Adrenal gland (tissue), 12 donors: ENCODE measurements around the gene HSD17B12. TPM values are rescaled to one million over a fixed set of nuclear protein-coding genes. Genes with fewer than 3 reads are reported as not detected.

Source experiments
- DNase-seq, 7 donors: peaks; one replicate each; pipeline ENCODE4 v3.0.0-alpha.2; 2019 to 2020
- H3K27ac ChIP-seq, 5 donors: fragments of 200-600 bp; sonication (generic) in 4 of 5; 1 replicate in 3 of 5; 2 replicates in 2 of 5; pipeline versions ENCODE4 v1.5.1 to v1.8.0; 2016 to 2020; ENCODE audit warnings: mild to moderate bottlenecking in 1 of 5
- H3K27me3 ChIP-seq: fragments of 200-600 bp; 2 replicates; pipeline ENCODE4 v1.8.0; 2021
- H3K36me3 ChIP-seq, 2 donors: fragments of 200-600 bp; replicated peaks in 1 of 2; 1 replicate in 1 of 2; 2 replicates in 1 of 2; pipeline versions ENCODE4 v1.5.1 to v1.8.0; 2018 to 2022
- H3K4me1 ChIP-seq, 2 donors: fragments of 200-600 bp; replicated peaks in 1 of 2; 1 replicate in 1 of 2; 2 replicates in 1 of 2; pipeline versions ENCODE4 v1.5.1 to v1.8.0; 2018 to 2021
- H3K4me3 ChIP-seq, 4 donors: fragments of 200-600 bp; sonication (generic) in 3 of 4; one replicate each; pipeline ENCODE4 v1.5.1; 2016 to 2018
- H3K9me3 ChIP-seq, 3 donors: fragments of 200-600 bp; sonication (generic) in 1 of 3; replicated peaks in 1 of 3; 1 replicate in 2 of 3; 2 replicates in 1 of 3; pipeline versions ENCODE4 v1.5.1 to v1.8.0; 2016 to 2021
- CTCF ChIP-seq, 6 experiments: fragments of 450-650 bp in 4 of 6; fragments of 200-600 bp in 2 of 6; sonication (generic) in 1 of 6; IDR thresholded peaks; 1 replicate in 5 of 6; 2 replicates in 1 of 6; pipeline versions ENCODE4 v1.5.1 to v1.8.0; 2016 to 2021; ENCODE audit warnings: antibody characterized with exemption in 6 of 6, mild to moderate bottlenecking in 2 of 6, moderate library complexity in 1 of 6
- POLR2A ChIP-seq, 2 donors: fragments of 450-650 bp; IDR thresholded peaks; one replicate each; pipeline ENCODE4 v1.6.1; 2017; ENCODE audit warnings: antibody characterized with exemption in 2 of 2, mild to moderate bottlenecking in 2 of 2, moderate library complexity in 1 of 2
- WGBS, 4 donors: extraction: QIAGEN DNeasy Blood & Tissue Kit in 2 of 4; methylation state at CpG; one replicate each; pipeline versions ENCODE4 v1.1.5 to v1.1.7; 2013 to 2017; 5-methylcytosine and 5-hydroxymethylcytosine counted together
- intact Hi-C, 2 donors: fragments of 100-400 bp; cut with DNase I; formaldehyde crosslinking; loops; one replicate each; pipeline versions ENCODE4 v1.14.1 to v1.15.0; 2022 to 2023
- polyA plus RNA-seq, 3 donors: library from polyadenylated mRNA; stranded (reverse); fragments of 200-250 nt in 2 of 3; fragments of 350-450 nt in 1 of 3; fragmentation: Illumina TruSeq in 1 of 3; extraction: RNeasy Lipid Tissue Mini Kit (QIAGEN cat#74804) in 1 of 3; gene quantifications; one replicate each; pipeline ENCODE4 v1.2.3, GENCODE V29; 2013 to 2014
- total RNA-seq, 9 donors: library from RNA; depleted of rRNA in 4 of 9; stranded (reverse); fragments of >200 nt in 4 of 9; fragments of 120-200 nt in 1 of 9; fragmentation: NEBNext Ultra II Directional in 1 of 9; extraction: Animal tissue kit (Norgen Biotek cat#: 25700) in 1 of 9; gene quantifications; one replicate each; pipeline versions ENCODE4 v1.1.0 to v1.2.4, GENCODE V29; 2013 to 2023
- donor health status: healthy with polysubstance abuse.
- donor health status: Bipolar disorder and iron deficiency.
- donor health status: DM: yes; HTN: yes; CAD: no.
- donor health status: DM: no; HTN: no; CAD: no.
- donor health status: DM: no; HTN: no; CAD: no.
- donor health status: DM: yes; HTN: yes; CAD: no.

Gene HSD17B12
- total and polyA plus RNA-seq, 12 donors, result 37.1 to 342 (median 94.6) TPM

- TF ChIP-seq CTCF (IDR thresholded peaks at IDR 0.05) (no peak), POLR2A (IDR thresholded peaks at IDR 0.05) (no peak)
- 85 to 97% (median 92%) methylated on average over 1 of the region's 1 CpG for WGBS, 4 donors
- Histone ChIP-seq H3K27me3 (no peaks in the 10 kb centered on the region), H3K4me1 (peaks cover 0 to 27% of the 10 kb centered on the region in 2 donors), H3K4me3 (no peak overlapping the region), H3K27ac (no peak overlapping the region), H3K9me3 (no peaks in the 10 kb centered on the region), H3K36me3 (no peaks in the 10 kb centered on the region)
- DNase-seq, result no peak
- intact Hi-C loops, result no loop called here
Measured at GRCh38 chr11:43691806-43692205, 11.3 kb downstream of the HSD17B12 start.

- no peaks in the 10 kb centered on the region for H3K36me3 ChIP-seq
- H3K9me3 ChIP-seq, result no peaks in the 10 kb centered on the region
- intact Hi-C loops, result no loop called here
- H3K4me3 ChIP-seq, result no peak overlapping the region
- peaks cover 0 to 14% of the 10 kb centered on the region in 2 donors for H3K4me1 ChIP-seq
- no peak for DNase-seq
- no peaks in the 10 kb centered on the region for H3K27me3 ChIP-seq
- no peak overlapping the region for H3K27ac ChIP-seq
- 75 to 91% (median 90%) methylated on average over 2 of the region's 2 CpGs for WGBS, 4 donors
- TF ChIP-seq POLR2A (IDR thresholded peaks at IDR 0.05) (no peak), CTCF (IDR thresholded peaks at IDR 0.05) (no peak)
Measured at GRCh38 chr11:43693069-43693468, 12.5 kb downstream of the HSD17B12 start.

- Histone ChIP-seq H3K4me1 (peaks cover 0 to 14% of the 10 kb centered on the region in 2 donors), H3K4me3 (no peak overlapping the region), H3K36me3 (no peaks in the 10 kb centered on the region), H3K27me3 (no peaks in the 10 kb centered on the region), H3K27ac (no peak overlapping the region), H3K9me3 (no peaks in the 10 kb centered on the region)
- intact Hi-C loops, result no loop called here
- DNase-seq, result no peak
- 66 to 77% (median 76%) methylated on average over 3 of the region's 3 CpGs for WGBS, 4 donors
- TF ChIP-seq CTCF (IDR thresholded peaks at IDR 0.05) (no peak), POLR2A (IDR thresholded peaks at IDR 0.05) (no peak)
Measured at GRCh38 chr11:43693731-43694130, 13.2 kb downstream of the HSD17B12 start.

- Histone ChIP-seq H3K4me3 (no peak overlapping the region), H3K27ac (no peak overlapping the region), H3K9me3 (no peaks in the 10 kb centered on the region), H3K4me1 (peaks cover 0 to 14% of the 10 kb centered on the region in 2 donors), H3K27me3 (no peaks in the 10 kb centered on the region), H3K36me3 (no peaks in the 10 kb centered on the region)
- intact Hi-C loops, result no loop called here
- TF ChIP-seq POLR2A (IDR thresholded peaks at IDR 0.05), result no peak
- no peak for TF ChIP-seq CTCF (IDR thresholded peaks at IDR 0.05)
- 83 to 90% (median 89%) methylated on average over 2 of the region's 2 CpGs for WGBS, 4 donors
- no peak for DNase-seq
Measured at GRCh38 chr11:43694477-43694876, 13.9 kb downstream of the HSD17B12 start.
